K562 (cell line): ENCODE results near the gene ADGRB3.

ENCODE experiments used
- CREB1 ChIP-seq, 2 experiments: sonication (generic) in 1 of 2; formaldehyde crosslinking in 1 of 2; IDR thresholded peaks; 2 replicates each; pipeline versions ENCODE4 v1.6.1 to v1.8.0; 2012 to 2022; ENCODE audit warnings: inconsistent platforms in 1 of 2, mild to moderate bottlenecking in 1 of 2, missing genetic modification reagents in 1 of 2, moderate library complexity in 1 of 2
- ESRRA ChIP-seq: fragments of 450-650 bp; IDR thresholded peaks from 2 replicates; pipeline ENCODE4 v1.6.1; 2014; ENCODE audit warnings: low read depth, mild to moderate bottlenecking, moderate library complexity, borderline replicate concordance
- FOSL1 ChIP-seq: fragments of 200-800 bp; sonication (Bioruptor generic); conservative IDR thresholded peaks from 2 replicates; pipeline ENCODE4 v1.6.1; 2016; ENCODE audit warnings: missing genetic modification characterization, missing compliant biosample characterization
- GATAD2A ChIP-seq: fragments of 450-650 bp; IDR thresholded peaks from 2 replicates; pipeline ENCODE4 v1.6.1; 2017
- HCFC1 ChIP-seq: IDR thresholded peaks from 2 replicates; pipeline ENCODE4 v1.6.1; 2012; ENCODE audit warnings: low read depth, low read length, improper control_type of control experiment
- POLR2AphosphoS5 ChIP-seq: IDR thresholded peaks from 2 replicates; pipeline ENCODE4 v1.6.1; 2011; ENCODE audit warnings: mild to moderate bottlenecking, low read depth, low read length, moderate library complexity; ENCODE audit not compliant: control insufficient read depth, insufficient read depth
- ZFX ChIP-seq: sonication (generic); formaldehyde crosslinking; IDR thresholded peaks from 2 replicates; pipeline ENCODE4 v1.8.0; 2022; ENCODE audit warnings: mild to moderate bottlenecking, missing genetic modification reagents, moderate library complexity
- TF ChIP-seq, protein P1 (sequence below), 3 experiments: IDR thresholded peaks in 2 of 3; conservative IDR thresholded peaks in 1 of 3; 2 replicates each; pipeline ENCODE4 v1.5.1; 2011 to 2012; ENCODE audit warnings: low read length in 3 of 3, mild to moderate bottlenecking in 3 of 3, control low read depth in 2 of 3, improper control_type of control experiment in 1 of 3, inconsistent platforms in 1 of 3, low read depth in 1 of 3, mixed read lengths in 1 of 3, moderate library complexity in 1 of 3; ENCODE audit not compliant: insufficient read depth in 2 of 3

DNA sequence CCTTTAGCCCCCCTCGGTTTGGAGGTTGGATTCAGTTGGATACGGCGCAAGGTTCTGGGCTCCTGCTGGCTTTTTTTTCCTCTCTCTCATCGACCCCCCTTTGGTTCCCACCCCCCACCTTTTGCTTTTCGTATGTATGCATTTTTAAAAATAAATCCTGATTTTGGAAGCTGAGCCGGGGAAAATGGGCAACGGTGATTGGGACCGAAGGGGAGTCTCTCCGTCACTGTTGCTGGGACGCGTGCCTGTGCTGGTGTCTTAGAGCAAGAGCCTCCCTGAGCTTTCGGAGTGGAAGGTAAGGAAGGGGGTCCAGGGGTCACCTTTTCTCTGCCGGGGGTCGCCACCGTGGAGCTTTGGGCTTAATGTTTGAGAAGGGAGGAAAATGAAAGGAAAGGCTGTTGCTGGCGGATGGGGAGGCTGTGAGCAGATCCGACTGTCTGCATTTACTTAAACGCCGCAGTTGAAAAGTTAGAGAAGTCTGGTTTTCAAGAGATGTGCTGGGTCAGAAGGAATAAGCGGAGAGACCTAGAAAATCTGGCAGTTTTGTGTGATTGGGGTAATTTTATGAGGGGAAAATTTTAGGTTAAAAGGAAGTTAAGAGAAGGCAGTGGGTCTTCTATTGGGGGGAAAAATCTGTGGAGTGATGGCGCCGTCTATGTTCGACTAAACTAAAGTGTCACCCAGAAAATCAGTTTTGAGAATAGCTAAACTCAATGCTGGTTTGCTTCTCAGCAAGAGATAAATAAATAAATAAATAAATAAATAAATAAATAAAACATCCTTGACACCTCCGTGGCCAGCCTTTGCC, 828 bp downstream of the ADGRB3 start:
- TF ChIP-seq POLR2AphosphoS5: no peak
- TF ChIP-seq CREB1 (IDR thresholded peaks at IDR 0.05): 0 out of 2 replicates have a peak, but pooled peaks have one; percentile 6
- no peak; the same call in 1 of the 2 replicates for TF ChIP-seq CREB1 (CRISPR knock-in tag; IDR thresholded peaks at IDR 0.05)
- no peak for TF ChIP-seq GATAD2A
- TF ChIP-seq ESRRA: no peak
- TF ChIP-seq HCFC1: no peak
- no peak for TF ChIP-seq ZFX (CRISPR knock-in tag)
- TF ChIP-seq, protein P1, sequence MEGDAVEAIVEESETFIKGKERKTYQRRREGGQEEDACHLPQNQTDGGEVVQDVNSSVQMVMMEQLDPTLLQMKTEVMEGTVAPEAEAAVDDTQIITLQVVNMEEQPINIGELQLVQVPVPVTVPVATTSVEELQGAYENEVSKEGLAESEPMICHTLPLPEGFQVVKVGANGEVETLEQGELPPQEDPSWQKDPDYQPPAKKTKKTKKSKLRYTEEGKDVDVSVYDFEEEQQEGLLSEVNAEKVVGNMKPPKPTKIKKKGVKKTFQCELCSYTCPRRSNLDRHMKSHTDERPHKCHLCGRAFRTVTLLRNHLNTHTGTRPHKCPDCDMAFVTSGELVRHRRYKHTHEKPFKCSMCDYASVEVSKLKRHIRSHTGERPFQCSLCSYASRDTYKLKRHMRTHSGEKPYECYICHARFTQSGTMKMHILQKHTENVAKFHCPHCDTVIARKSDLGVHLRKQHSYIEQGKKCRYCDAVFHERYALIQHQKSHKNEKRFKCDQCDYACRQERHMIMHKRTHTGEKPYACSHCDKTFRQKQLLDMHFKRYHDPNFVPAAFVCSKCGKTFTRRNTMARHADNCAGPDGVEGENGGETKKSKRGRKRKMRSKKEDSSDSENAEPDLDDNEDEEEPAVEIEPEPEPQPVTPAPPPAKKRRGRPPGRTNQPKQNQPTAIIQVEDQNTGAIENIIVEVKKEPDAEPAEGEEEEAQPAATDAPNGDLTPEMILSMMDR (IDR thresholded peaks at IDR 0.05 in 2 of 3, conservative IDR thresholded peaks at IDR 0.05 in 1 of 3; ENCODE audit: insufficient read depth in 2 of 3, low read depth in 1 of 3, low read length in 3 of 3): peak in 1 of 3 experiments; percentile 41; a peak in 2 of 6 replicates
- TF ChIP-seq FOSL1: no peak
